DOHH2 (cell line): ENCODE measurements around the gene FOXI1.

Experiments used
- H3F3A ChIP-seq: fragments of 200-600 bp; sonication (generic), shearing (Covaris generic); 2 replicates; pipeline ENCODE4 v1.6.0; 2016; ENCODE audit warnings: antibody characterized with exemption, mild to moderate bottlenecking; ENCODE audit not compliant: control insufficient read depth, insufficient read depth
- H3K27ac ChIP-seq: fragments of 200-600 bp; sonication (generic); 2 replicates; pipeline ENCODE4 v1.5.1; 2014; ENCODE audit warnings: low read depth, mild to moderate bottlenecking, low read length, moderate library complexity
- H3K27me3 ChIP-seq: fragments of 200-600 bp; sonication (generic); 2 replicates; pipeline ENCODE4 v1.6.1; 2014; ENCODE audit warnings: mild to moderate bottlenecking, low read length, mixed read lengths; ENCODE audit not compliant: control insufficient read depth
- H3K36me3 ChIP-seq: fragments of 200-600 bp; sonication (generic); 2 replicates; pipeline ENCODE4 v1.6.1; 2014; ENCODE audit warnings: mild to moderate bottlenecking, low read length, moderate library complexity, mixed read lengths; ENCODE audit not compliant: control insufficient read depth
- H3K4me1 ChIP-seq: fragments of 200-600 bp; sonication (generic); 2 replicates; pipeline ENCODE4 v1.6.1; 2014; ENCODE audit warnings: mild to moderate bottlenecking, low read length, mixed read lengths; ENCODE audit not compliant: control insufficient read depth
- H3K4me2 ChIP-seq: fragments of 200-600 bp; sonication (generic); 2 replicates; pipeline ENCODE4 v1.6.0; 2014; ENCODE audit warnings: mild to moderate bottlenecking, low read length, moderate library complexity
- H3K4me3 ChIP-seq: fragments of 200-600 bp; sonication (generic); 2 replicates; pipeline ENCODE4 v1.5.1; 2014; ENCODE audit warnings: mild to moderate bottlenecking, low read length, mixed read lengths
- H3K79me2 ChIP-seq: fragments of 200-600 bp; sonication (generic); 2 replicates; pipeline ENCODE4 v1.6.1; 2014; ENCODE audit warnings: mild to moderate bottlenecking, low read length, mixed read lengths; ENCODE audit not compliant: control insufficient read depth
- H3K9me2 ChIP-seq: fragments of 200-600 bp; sonication (generic); replicated peaks from 2 replicates; pipeline ENCODE4 v1.6.1; 2014; ENCODE audit warnings: mild to moderate bottlenecking, low read length, mixed read lengths; ENCODE audit not compliant: control insufficient read depth
- H3K9me3 ChIP-seq: fragments of 200-600 bp; sonication (generic); 2 replicates; pipeline ENCODE4 v1.6.1; 2014; ENCODE audit warnings: antibody characterized with exemption, low read length, mixed read lengths; ENCODE audit not compliant: control insufficient read depth, insufficient read depth
- H4K20me1 ChIP-seq: fragments of 200-600 bp; sonication (generic); 2 replicates; pipeline ENCODE4 v1.6.0; 2014; ENCODE audit warnings: low read depth, mild to moderate bottlenecking, antibody characterized with exemption, low read length, moderate library complexity; ENCODE audit not compliant: control insufficient read depth, insufficient read depth
- CTCF ChIP-seq: fragments of 200-600 bp; sonication (generic); IDR thresholded peaks from one replicate; pipeline ENCODE4 v1.5.1; 2014; ENCODE audit warnings: antibody characterized with exemption, mild to moderate bottlenecking, low read depth, low read length; ENCODE audit not compliant: poor library complexity, severe bottlenecking
- EZH2phosphoT487 ChIP-seq: fragments of 200-600 bp; sonication (generic); IDR thresholded peaks from 2 replicates; pipeline ENCODE4 v1.6.1; 2017; ENCODE audit warnings: borderline replicate concordance, mild to moderate bottlenecking, antibody characterized with exemption, low read length, moderate library complexity, mixed read lengths

The FOXI1 gene

GRCh38 chr5:170154744-170155143, 49.0 kb downstream of the FOXI1 start:
- Histone ChIP-seq H4K20me1 (no peaks in the 10 kb centered on the region), H3K27me3 (no peaks in the 10 kb centered on the region), H3K27ac (peak overlapping the region; percentile 72), H3K9me3 (no peaks in the 10 kb centered on the region), H3K36me3 (no peaks in the 10 kb centered on the region), H3K4me1 (peaks cover 45% of the 10 kb centered on the region), H3K4me2 (peak overlapping the region; percentile 57), H3K9me2 (no peaks in the 10 kb centered on the region), H3K4me3 (peak overlapping the region; percentile 52), H3F3A (no peaks in the 10 kb centered on the region), H3K79me2 (no peaks in the 10 kb centered on the region)
- TF ChIP-seq CTCF (no peak), EZH2phosphoT487 (no peak)

GRCh38 chr5:170155771-170156170, 50.1 kb downstream of the FOXI1 start:
- H3K27ac ChIP-seq, result peak overlapping the region; percentile 72; the same call in 1 of the 2 replicates
- H3F3A ChIP-seq, result no peaks in the 10 kb centered on the region
- H4K20me1 ChIP-seq, result no peaks in the 10 kb centered on the region
- peak overlapping the region; percentile 52 for H3K4me3 ChIP-seq
- no peaks in the 10 kb centered on the region for H3K9me3 ChIP-seq
- no peaks in the 10 kb centered on the region for H3K79me2 ChIP-seq
- H3K36me3 ChIP-seq, result no peaks in the 10 kb centered on the region
- H3K4me2 ChIP-seq, result peak overlapping the region; percentile 57
- H3K9me2 ChIP-seq, result no peaks in the 10 kb centered on the region
- no peak for TF ChIP-seq EZH2phosphoT487
- no peak for TF ChIP-seq CTCF
- H3K27me3 ChIP-seq, result no peaks in the 10 kb centered on the region
- peaks cover 55% of the 10 kb centered on the region for H3K4me1 ChIP-seq

- H3K4me2 ChIP-seq, result no peak overlapping the region
- H3K4me3 ChIP-seq, result no peak overlapping the region
- H3K27me3 ChIP-seq, result no peaks in the 10 kb centered on the region
- H3K36me3 ChIP-seq, result no peaks in the 10 kb centered on the region
- TF ChIP-seq CTCF (no peak), EZH2phosphoT487 (no peak)
- no peaks in the 10 kb centered on the region for H3K9me3 ChIP-seq
- H3K9me2 ChIP-seq, result no peaks in the 10 kb centered on the region
- peaks cover 53% of the 10 kb centered on the region for H3K4me1 ChIP-seq
- no peaks in the 10 kb centered on the region for H3K79me2 ChIP-seq
- no peak overlapping the region for H3K27ac ChIP-seq
- no peaks in the 10 kb centered on the region for H4K20me1 ChIP-seq
- no peaks in the 10 kb centered on the region for H3F3A ChIP-seq
These were observed 53.5 kb downstream of the FOXI1 start for GRCh38 chr5:170159101-170159698.
